Stimulated activated naive CD8-positive, alpha-beta T cell treated with anti-CD3 and anti-CD28 coated beads, Interleukin-15, Interleukin-2, amounts not matched to agents 100 U/mL and 50 U/mL, for 24 hours (primary cell): Measurements from ENCODE around the gene ACTA2.

ENCODE experiments used
- ATAC-seq: fragments of 150-1000 bp; cut with Tn5 transposase; one replicate; pipeline ENCODE4 v1.10.0; 2021
- DNase-seq: peaks from one replicate; pipeline ENCODE4 v3.0.0; 2021

The ACTA2 gene

DNA sequence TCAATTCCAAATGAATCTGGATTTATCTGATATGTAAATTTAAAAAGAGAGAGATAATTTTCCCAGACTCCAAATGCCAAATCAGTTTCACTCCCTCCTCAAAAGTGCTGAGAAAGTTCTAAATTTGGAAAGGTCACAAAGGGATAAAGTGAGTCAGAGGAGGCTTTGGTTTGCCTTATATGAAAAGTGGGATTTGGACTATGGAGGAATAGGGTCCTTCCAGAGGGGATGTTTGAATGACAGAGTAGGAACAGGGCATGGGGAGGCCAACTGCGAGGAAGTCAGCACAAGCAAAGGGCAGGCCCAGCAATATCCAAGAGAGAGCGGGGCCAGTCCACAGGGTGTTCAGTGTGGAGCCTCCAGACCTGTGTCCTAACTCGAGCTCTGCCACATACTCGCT lies 28.2 kb upstream of the ACTA2 start:
- no peak for DNase-seq
- no peak for ATAC-seq

DNA sequence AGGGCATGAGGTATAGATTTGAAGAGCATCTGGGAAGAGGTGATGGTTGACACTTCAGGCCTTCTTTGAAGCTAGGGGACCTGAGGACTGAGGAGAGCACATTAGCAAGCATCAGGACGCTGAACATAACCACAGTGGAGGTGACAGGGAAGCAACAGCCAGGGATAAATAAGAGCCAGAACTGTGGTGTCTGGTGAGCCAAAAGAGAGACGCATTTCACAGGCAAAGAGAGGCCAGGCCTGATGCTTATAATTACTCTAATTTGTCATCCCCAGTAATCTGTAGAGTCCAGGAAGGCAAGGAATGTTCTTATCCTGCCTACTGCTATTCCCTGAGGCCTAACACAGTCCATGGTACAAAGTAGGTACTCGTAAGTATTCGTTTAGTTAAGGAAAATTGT lies 27.7 kb upstream of the ACTA2 start:
- ATAC-seq = no peak

DNA sequence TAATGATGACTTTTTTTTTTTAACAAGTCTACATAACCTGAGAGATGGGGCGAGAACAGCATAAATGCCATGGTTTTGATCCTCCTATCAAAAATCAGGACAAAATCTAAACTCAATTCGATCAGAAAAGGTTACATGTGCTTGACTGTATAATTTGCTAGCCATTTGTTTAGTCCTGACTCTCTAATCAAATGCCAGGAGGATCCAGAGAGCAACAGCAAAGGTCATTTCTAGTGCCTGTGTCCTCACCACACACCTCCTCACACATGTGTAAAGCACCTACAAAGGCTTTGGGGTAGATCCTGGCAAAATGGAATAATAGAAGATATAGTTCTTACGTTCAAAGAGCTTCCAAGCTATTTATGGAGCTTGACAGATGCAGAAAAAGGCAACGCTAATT lies 27.0 kb upstream of the ACTA2 start:
- no peak for DNase-seq
- no peak for ATAC-seq

More for the DNA sequence above, 27.7 kb upstream of the ACTA2 start:
- DNase-seq = no peak

DNA sequence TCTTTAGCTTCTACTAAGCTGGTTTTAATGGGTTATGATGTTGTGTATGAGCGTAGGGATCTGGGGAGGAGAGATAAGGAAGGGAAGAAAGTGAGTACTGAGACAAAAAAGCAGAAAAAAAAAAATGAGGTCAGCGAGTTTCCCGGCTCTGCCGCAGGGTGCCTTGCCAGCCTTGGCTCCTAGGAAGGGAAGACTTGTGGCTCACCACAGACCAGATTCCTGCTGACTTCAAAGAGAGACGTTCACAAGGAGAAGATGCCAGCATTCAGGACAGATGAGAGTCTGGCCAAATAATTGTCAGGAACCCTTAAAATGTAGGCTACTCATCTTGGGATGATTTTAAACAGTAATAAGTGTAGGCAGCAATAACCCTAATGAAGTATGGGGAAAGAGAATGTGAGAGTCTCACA lies 26.6 kb upstream of the ACTA2 start:
- DNase-seq (no peak), ATAC-seq (no peak)

DNA sequence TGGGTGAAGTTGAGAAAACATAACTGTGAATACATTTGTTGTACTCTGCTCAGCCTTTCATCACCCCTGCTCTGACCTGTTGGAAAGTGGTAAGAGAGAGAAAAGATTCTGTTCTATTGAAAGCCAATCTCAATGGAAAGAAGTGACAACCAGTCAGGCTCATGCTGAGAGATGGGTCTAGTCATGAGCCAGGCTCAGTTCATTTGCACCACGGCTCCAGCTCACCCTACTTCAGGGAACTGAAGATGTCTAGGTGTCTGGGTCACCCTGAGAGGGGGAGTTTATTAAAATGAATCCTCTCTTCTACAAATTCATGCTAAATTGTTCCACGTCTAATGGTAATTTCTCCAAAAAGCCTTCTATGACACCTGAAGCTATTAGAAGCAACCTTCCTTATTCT lies 25.9 kb upstream of the ACTA2 start:
- DNase-seq (no peak), ATAC-seq (no peak)

DNA sequence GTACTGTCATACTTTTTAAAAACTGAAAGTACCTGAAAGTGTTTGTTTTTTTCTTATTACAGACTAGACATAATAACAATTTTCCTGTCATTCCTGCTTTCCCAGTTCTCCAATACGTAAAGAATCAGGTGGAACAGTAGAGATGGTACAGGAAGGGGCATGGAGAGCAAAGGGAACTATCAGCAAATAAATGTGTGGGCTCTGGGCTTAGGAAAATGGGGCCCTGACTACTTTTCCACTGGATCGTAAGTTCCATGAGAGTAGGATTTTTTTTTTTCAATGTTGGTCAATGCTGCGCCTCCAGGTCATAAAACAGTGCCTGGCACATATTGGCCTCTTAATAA lies 22.8 kb upstream of the ACTA2 start:
- DNase-seq (no peak), ATAC-seq (no peak)

DNA sequence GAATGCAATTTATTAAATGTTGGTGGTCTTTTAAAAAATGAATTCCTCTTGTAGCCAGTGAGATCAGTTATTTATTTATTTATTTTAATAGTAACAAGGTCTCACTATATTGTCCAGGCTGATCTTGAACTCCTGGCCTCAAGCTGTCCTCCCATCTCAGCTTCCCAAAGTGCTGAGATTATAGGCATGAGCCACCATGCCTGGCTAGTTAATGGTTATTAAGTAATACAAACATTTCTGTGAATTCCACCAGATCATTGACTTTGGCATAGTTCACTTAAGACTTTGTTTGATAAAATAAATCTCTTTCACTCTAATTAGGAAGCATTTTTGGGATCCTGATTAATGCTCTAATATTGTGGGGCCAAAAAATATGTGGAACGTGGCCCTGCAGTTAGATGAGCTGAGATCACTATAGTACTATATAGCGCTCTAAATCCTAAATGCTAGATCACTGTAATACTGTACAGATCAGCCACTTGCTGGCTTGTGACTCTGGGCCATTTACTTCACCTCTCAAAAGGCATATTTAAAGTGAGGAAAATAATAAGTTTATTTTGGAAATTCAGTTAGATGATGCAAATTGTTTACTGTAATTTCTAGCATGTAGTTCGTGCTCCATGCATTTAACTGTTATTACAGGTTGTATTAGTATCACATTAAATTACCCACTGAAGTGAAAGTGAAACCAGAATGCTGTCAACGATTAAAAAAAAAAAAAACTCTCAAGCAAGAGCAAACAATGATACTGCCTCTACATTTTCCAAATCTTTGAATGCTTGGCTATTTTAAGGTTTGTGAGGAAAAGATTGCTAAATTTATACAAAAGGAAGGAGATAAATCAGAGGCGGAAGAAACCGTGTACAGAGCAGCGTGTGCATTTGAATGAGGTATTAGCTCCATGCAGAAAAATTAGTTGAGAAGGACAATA lies 22.1 kb upstream of the ACTA2 start:
- DNase-seq (no peak), ATAC-seq (peak; percentile 46)

DNA sequence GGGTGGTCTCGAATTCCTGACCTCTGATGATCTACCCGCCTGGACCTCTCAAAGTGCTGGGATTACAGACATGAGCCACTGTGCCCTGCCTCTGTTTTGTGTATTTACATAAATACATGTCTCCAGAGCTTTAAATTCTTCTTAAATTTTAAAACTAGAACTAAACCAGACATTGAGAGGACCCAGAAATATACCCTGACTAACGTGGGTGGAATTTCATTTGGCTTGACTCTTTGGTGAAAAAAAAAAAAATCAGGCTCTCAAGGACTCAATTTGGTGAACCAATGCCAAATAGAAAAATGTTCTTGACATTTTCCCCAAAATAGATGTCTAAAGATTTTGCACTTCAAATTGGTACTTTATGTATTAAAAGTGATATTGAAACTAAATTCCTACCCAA lies 21.4 kb upstream of the ACTA2 start:
- no peak for DNase-seq
- ATAC-seq = no peak

DNA sequence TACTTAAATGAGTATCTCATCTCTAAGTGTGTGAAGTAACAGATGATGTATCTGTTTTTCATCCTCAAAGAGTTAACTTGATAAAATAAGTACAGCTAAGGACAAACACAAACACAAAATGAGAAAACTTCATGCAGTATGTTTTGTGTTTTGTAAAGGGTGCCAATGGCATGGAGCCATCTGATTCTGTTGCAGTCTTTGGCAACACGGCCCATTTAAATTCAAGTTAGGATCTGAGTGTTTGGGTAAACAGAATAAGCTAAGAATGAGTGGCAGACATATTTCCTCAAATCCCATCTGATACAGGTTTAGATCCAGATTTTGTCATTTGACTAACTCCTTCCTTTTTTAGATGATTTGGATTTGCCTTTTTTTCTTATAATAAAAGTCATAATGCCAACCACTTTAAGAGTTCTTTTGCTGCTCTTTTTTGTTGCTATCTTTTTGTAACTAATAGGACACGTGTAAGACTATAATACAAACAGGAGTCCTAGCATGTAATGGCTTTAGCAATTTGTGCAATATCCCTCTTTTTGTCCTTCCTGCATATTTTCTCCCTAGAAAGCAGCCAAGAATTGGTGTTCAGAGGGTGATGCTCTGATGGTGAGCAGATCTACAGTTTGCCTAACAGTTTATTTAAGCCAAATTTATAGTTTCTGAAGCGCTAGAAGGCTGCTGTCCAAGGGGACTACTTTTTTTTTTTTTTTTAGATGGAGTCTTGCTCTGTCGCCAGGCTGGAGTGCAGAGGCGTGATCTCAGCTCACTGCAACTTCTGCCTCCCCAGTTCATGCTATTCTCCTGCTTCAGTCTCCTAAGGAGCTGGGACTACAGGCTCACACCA lies 18.9 kb upstream of the ACTA2 start:
- no peak for ATAC-seq
- DNase-seq = no peak

DNA sequence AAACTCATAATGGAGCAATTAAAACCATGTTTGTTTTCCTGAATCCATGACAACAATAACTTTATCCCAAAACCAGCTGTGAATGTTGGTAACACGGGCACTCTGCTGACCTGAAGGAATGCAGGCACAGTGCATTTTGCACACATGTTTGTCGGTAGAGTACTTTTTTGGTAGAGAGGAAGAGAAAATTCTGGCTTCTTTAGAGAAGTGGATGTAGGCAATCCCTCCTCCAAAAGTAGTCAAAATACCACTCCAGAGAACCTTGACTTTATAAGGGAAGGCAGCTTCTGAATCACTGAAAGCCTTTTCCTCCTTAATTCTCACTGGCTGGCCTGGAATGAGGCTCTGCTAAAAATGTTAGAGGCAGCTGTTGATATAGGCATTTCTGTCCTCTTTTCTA lies 15.8 kb upstream of the ACTA2 start:
- DNase-seq = no peak
- no peak for ATAC-seq

DNA sequence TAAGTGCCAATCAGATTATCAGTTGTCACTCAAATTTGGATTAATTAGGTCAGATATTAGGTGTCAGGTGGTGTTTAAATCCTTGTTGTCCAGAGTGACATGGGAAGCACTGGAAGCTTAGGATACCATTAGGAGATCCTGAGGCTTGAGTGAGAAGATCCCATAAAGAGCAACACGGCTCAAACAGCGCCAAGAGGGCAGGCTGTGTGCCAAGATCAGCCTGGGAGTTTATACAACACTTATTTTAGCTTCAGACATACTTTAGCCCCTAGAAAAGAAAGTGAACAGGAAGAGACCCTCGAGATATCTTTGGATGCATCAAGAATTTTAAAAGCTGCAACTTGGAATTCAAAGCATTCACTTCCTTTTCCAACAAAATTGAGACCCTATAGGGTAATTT lies 14.2 kb upstream of the ACTA2 start:
- ATAC-seq = no peak

DNA sequence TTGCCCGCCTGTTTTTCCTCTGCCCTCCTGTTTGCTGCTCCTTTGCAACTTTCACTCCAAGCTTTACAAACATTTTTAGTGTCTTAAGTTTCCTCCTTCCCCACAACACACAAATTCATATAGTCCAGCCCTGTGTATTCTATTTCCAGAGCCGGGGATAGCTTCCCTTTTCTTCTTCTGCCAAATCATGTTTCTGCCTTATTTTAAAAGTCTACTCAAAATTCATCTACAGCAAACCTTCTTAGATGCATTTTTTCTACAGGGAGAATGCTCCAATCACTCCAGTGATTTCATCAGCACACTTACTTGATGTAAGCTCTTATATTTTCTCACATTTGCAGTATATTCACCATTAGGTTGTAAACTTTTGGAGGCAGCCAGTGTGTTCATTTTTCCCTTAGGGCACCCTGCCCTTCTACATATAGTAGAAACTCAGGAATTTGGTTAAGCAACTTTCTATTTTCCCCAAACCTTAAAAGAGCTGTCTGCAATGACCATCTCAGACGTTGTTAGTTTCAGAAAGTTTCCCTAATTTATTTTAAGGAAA lies 12.4 kb upstream of the ACTA2 start:
- ATAC-seq = no peak
- DNase-seq = no peak

More for the DNA sequence above, 14.2 kb upstream of the ACTA2 start:
- no peak for DNase-seq

DNA sequence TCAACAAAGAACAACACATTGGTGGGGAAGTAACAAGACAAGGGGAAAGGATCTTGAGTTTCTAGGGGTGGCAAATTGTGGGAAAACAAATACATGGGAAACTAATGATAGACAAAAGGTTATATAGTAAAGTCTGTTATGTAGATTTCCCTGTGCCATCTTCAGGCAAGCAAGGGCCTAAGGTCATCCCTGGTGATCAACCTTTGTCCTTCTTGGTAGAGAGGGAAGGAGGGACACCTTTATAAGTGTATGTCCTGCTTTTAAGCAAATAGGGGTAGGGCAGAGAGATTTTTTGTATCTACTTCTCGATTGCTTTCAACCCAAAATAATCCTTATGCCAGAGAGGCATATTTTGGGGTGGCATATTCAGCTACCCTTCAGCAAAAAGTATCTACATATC lies 11.8 kb upstream of the ACTA2 start:
- DNase-seq (no peak), ATAC-seq (no peak)

DNA sequence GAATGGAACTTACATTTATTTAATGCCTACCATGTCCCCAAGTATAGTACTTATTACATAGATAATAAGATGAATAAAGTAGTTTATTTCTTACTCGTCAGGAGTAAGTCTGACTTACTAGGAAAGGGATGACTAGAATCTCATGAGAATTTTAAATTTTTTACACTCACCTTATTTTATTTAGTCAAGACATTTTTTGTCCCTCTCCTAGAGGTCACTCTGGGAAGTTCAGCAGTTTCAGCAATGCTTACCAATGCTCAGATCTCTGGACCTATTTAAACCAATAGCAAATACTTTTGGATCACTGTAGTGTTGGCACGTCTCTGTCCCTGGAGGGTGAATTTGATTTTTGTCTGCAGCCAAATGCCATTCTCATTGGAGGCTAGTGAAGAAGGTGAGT lies 10.7 kb upstream of the ACTA2 start:
- ATAC-seq (no peak), DNase-seq (no peak)

DNA sequence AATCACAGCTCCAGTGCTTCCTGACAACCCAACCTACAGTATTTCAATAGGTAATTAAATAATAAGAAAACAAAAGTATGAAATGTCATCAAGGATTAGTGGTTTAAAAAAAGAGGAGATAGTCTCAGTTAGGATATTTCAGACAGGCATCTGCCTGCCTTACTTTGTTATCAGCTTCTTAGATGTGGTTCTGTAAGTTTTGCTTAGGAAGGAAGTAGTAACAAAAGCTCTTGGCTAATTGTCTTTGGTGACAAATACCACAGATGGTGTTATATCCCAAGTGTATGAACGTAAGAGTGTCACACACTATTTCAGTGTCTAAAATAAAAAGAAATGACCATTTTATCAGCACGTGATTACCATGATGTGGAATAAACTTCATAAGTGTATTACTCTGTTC lies 9.8 kb upstream of the ACTA2 start:
- ATAC-seq (no peak), DNase-seq (no peak)

DNA sequence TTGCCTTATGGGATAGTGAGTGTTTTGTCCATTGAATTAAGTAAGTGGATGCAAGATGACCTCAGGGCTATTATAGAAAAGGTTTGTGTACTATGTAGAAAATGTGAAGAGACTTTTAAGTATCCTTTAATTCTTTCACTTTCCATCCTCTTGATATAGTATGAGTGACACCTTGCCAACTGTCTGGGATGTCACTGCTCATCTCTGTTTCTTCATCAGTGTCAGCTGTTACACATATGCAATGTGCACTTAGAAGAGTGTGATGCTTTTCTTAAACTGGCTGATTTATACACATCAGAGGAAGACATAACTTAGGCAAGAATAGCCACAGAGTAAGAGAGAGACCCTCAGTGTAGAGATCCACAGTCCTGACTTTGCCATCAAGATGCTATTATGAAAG lies 8.7 kb upstream of the ACTA2 start:
- ATAC-seq (no peak), DNase-seq (no peak)

DNA sequence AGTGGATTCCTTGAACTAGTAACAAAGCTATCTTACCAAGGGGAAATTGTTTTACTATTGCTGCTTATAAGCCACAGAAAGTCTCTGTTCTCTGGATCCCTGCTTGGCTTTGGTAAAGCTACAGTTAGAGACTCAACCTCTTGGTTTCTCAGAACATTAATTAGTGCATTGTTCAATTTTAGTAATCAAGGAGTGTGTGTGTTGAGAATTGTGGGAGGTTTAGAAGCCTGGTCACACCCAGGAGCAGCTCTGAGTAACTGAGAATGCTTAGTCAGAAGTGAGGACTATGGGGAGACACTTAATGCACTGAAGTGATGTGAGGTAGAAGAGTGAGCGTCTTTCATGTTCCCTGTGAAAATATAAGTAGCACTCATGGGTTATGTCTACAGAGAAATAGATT lies 8.2 kb upstream of the ACTA2 start:
- ATAC-seq (peak; percentile 80), DNase-seq (no peak)

DNA sequence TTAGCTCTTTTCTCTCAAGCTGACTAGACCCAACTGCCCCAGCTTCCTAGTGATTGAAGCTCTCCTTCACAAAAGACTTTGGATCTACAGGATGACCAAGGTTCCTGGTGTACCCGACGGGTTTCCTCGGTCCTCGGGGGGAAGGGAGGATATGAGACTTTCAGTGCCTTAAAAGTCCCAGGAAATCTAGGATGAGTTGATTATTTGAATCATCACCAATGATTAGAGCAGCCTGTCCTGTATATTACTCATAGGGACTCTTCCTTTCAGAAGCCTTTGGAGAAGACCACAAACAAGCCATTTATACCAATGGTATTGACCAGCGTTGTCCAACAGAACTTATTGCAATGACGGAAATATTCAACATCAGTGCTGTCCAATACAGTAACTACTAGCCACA lies 6.1 kb upstream of the ACTA2 start:
- ATAC-seq = no peak
- DNase-seq = no peak

DNA sequence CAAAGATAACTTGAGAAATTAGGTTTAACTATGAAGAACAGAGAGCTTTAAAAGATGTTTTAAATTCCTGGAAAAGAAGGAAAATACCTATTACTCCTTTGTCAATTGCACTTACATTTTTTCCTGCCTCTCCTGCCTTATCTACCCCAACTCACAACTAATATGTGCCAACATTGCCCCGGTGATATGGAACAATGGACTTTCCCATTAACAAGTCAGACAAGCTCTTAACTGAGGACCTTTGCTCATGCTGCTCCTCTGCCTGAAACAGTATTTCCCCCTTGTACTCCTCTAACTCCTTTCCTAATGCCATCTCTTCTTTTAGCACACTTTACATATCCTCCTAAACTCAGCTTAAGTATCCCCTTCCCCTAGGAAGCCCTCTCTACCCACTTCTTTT lies 4.8 kb upstream of the ACTA2 start:
- no peak for ATAC-seq
- no peak for DNase-seq

DNA sequence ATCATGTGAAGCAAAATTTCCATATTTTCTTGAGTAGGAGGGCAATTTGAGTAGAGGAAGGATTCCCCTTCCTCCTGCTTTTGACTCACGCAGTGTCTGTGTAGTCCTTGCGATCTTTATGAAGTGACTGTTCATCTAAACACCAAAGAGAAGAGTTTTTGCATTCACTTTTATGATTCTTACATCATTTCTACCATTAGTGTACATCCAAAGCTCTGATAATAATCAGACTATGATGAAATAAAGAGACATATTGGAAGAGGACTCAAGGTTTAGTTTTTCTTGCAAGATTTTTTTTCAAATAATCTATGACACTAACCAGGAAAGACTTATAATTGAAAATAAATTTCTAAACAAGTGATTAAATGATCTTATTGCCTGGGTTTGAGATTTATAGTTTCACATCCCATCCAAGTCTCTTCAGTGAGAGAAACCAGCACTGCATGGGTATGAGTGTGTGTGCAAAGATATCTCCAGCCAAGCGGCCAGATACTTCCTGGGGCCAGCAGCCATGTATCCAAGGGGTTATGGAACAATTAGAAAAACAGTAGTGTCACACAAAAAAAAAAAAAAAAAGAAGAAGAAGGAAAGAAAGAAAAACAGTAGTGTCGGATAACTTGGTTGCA lies 2.0 kb upstream of the ACTA2 start:
- ATAC-seq = no peak
- DNase-seq = no peak

DNA sequence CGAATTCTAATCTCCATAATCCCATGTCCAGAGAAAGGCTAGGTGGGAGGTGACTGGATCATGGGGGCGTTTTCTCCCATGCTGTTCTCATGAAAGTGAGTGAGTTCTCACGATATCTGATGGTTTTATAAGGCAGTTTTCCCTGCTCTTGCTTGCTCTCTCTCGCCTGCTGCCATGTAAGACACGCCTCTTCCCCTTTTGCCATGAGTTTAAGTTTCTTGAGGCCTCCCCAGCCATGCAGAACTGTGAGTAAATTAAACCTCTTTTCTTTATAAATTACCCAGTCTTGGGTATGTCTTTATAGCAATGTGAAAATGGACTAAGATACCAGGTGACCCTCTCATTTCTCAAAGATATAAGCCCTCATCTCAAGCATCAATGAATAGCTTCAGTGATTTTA lies 1.1 kb upstream of the ACTA2 start:
- no peak for ATAC-seq
- no peak for DNase-seq

DNA sequence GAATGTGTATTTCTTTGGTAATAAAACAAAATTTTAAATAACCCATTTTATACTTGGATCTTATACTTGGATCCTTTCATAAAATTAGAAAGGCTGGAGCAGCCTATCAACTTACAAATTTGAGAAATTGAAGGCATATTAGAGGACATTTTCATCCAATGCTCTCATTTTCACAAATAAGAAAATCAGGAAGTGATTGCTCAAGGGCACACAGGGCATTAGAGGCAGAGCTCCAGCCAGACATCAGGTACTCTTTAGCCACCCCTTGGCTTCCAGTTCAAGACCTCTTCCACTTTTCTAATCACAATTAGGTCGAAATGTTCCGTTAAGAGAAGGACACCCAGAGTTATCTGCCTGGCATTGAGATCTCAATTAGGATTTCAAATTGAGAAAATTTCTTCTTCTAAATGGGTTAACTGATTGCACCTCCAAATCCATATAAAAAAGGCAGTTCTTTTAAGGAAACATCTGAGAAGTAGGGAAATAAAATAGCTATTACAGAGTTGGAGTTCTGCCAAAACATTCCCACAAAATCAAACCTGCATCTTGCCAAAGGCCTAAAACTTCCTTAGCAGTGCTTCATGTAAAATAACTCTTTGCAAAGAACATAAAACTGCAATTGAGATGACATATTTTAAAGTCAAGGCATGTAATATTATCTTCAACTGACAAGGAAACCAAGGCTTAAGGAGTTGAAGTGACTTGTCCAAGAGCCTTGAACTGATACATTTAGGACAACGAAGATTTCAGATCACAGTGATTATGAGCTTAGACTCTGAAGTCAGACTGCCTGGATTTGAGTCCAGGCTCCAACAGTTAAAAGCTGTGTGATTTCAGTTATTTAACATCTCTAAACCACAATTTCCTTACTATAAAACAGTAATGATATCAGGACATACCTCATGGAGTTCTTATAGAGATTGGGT lies 2.4 kb downstream of the ACTA2 start:
- ATAC-seq (no peak), DNase-seq (no peak)
